ENCODE results near the gene C17orf67. TPM values are rescaled to one million over a fixed set of nuclear protein-coding genes. Genes with fewer than 3 reads are reported as not detected.

The C17orf67 gene
- total RNA-seq, 1 experiment from 2014 or later, result 1.0 TPM

DNA sequence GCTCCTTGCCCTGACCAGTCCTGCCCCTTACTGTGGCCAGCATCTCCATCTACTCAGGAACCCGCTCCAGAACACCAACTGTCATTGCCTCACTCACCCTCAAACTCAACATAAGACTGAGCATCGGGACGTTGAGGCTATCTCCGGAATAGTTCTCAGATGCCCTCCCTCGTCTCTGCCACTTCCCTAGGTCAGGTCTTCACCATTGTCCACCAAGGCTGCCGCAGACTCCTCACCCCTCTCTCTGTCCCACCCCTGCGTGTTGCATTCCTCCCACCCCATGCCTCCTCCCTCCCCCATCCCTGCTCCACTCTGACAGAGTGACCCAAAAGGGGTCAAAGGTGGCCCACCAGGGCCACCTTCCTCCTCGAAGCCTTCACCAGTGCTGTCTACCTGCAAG lies 37.2 kb downstream of the C17orf67 start:
- Histone ChIP-seq H2BK15ac (ENCODE audit: low read depth, low read length) (no peak overlapping the region), H4K91ac (ENCODE audit: insufficient read length, low read depth, low read length) (no peak overlapping the region), H3K27ac (ENCODE audit: insufficient read length, low read depth, low read length) (no peak overlapping the region), H2AK5ac (ENCODE audit: insufficient read length, low read length) (no peak overlapping the region), H3K14ac (ENCODE audit: insufficient read depth, low read length) (no peak overlapping the region; the same call in 1 of the 2 replicates), H3K23me2 (ENCODE audit: insufficient read length, low read depth, low read length, poor library complexity, severe bottlenecking) (no peaks in the 10 kb centered on the region), H2BK12ac (ENCODE audit: insufficient read length, low read depth, low read length) (no peak overlapping the region), H3K4ac (ENCODE audit: low read depth, low read length) (no peak overlapping the region), H4K5ac (ENCODE audit: insufficient read length, low read depth, low read length) (no peak overlapping the region), H3T11ph (ENCODE audit: low read length) (no peak overlapping the region), H4K8ac (replicated peaks; ENCODE audit: insufficient read length, low read depth, low read length) (no peak overlapping the region), H3K4me1 (ENCODE audit: insufficient read depth, low read length) (peaks cover 2% of the 10 kb centered on the region; the same call in 1 of the 2 replicates), H2AFZ (ENCODE audit: low read length) (no peak overlapping the region), H3K56ac (ENCODE audit: insufficient read length, low read depth, low read length) (no peak overlapping the region), H3K4me2 (ENCODE audit: insufficient read depth, insufficient read length, low read length) (no peak overlapping the region), H2BK20ac (ENCODE audit: low read depth, low read length, poor library complexity, severe bottlenecking) (no peak overlapping the region), H3K79me2 (ENCODE audit: insufficient read depth, low read length) (no peaks in the 10 kb centered on the region), H2BK5ac (ENCODE audit: insufficient read length, low read length) (no peak overlapping the region), H4K20me1 (ENCODE audit: control insufficient read depth, insufficient read depth, insufficient read length) (no peaks in the 10 kb centered on the region), H3K9ac (ENCODE audit: extremely low read depth, insufficient read length, low read length) (no peak overlapping the region), H3K18ac (ENCODE audit: insufficient read length, low read depth, low read length) (no peak overlapping the region), H2BK120ac (ENCODE audit: low read depth, low read length, poor library complexity, severe bottlenecking) (no peak overlapping the region), H3K9me3 (ENCODE audit: control insufficient read depth, low read depth, low read length) (no peaks in the 10 kb centered on the region), H3K23ac (ENCODE audit: insufficient read length, low read depth, low read length) (no peak overlapping the region), H3K79me1 (ENCODE audit: insufficient read depth, low read depth, low read length, poor library complexity, severe bottlenecking) (no peaks in the 10 kb centered on the region), H3K27me3 (ENCODE audit: insufficient read depth, low read length) (no peaks in the 10 kb centered on the region)
- Mint-ChIP-seq H3K9me3 (peaks cover 6% of the 10 kb centered on the region in 2 experiments; a peak in 4 of 5 replicates), H3K27me3 (ENCODE audit: low read depth) (peaks cover 5% of the 10 kb centered on the region), H3K27ac (no peak overlapping the region), H3K36me3 (ENCODE audit: insufficient read depth in 1 of 3, low read depth in 3 of 3) (peaks cover 4 to 10% (median 6%) of the 10 kb centered on the region in 3 experiments; a peak in 6 of 7 replicates), H3K4me1 (peaks cover 7 to 15% of the 10 kb centered on the region in 2 experiments), H3K4me3 (no peak overlapping the region)
- WGBS (ENCODE audit: extremely low coverage, insufficient read length, low lambda C conversion rate), result no CpG with 5 or more reads among the region's 8 CpGs
- DNase-seq, result no peak
- TF ChIP-seq, protein P1, sequence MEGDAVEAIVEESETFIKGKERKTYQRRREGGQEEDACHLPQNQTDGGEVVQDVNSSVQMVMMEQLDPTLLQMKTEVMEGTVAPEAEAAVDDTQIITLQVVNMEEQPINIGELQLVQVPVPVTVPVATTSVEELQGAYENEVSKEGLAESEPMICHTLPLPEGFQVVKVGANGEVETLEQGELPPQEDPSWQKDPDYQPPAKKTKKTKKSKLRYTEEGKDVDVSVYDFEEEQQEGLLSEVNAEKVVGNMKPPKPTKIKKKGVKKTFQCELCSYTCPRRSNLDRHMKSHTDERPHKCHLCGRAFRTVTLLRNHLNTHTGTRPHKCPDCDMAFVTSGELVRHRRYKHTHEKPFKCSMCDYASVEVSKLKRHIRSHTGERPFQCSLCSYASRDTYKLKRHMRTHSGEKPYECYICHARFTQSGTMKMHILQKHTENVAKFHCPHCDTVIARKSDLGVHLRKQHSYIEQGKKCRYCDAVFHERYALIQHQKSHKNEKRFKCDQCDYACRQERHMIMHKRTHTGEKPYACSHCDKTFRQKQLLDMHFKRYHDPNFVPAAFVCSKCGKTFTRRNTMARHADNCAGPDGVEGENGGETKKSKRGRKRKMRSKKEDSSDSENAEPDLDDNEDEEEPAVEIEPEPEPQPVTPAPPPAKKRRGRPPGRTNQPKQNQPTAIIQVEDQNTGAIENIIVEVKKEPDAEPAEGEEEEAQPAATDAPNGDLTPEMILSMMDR (conservative IDR thresholded peaks at IDR 0.05), result no peak

Measured in H9 (cell line).